Activated CD4-positive, alpha-beta memory T cell treated with anti-CD3 and anti-CD28 coated beads, Interleukin-2, amount 10 ng/mL, durations not matched to agents 7 days and 5 days (primary cell): ENCODE results near the gene NLGN2. TPM values are rescaled to one million over a fixed set of nuclear protein-coding genes. Genes with fewer than 3 reads are reported as not detected.

Experiments used
- CTCF ChIA-PET: fragments of 350-600 bp; sonication (Branson Sonifier 250); formaldehyde crosslinking; loops from one replicate; lab custom pipeline; 2021; ENCODE audit warnings: antibody characterized with exemption, inconsistent platforms; lab: Charles Lee
- POLR2A ChIA-PET: fragments of 350-600 bp; sonication (Branson Sonifier 250); formaldehyde crosslinking; loops from one replicate; lab custom pipeline; 2021; ENCODE audit warnings: antibody characterized with exemption; lab: Charles Lee
- DNase-seq: peaks from one replicate; pipeline ENCODE4 v3.0.0-alpha.2; 2020
- H3K27ac Mint-ChIP-seq: one replicate; pipeline ENCODE4 v1.8.0; 2021; ENCODE audit warnings: mild to moderate bottlenecking, mixed read lengths
- H3K27me3 Mint-ChIP-seq: one replicate; pipeline ENCODE4 v1.8.0; 2021; ENCODE audit warnings: mixed read lengths
- H3K36me3 Mint-ChIP-seq: one replicate; pipeline ENCODE4 v1.8.0; 2021; ENCODE audit warnings: low read depth, mixed read lengths
- H3K4me1 Mint-ChIP-seq: one replicate; pipeline ENCODE4 v1.8.0; 2021; ENCODE audit warnings: mixed read lengths
- H3K4me3 Mint-ChIP-seq: one replicate; pipeline ENCODE4 v1.8.0; 2021; ENCODE audit warnings: mild to moderate bottlenecking, mixed read lengths
- H3K9me3 Mint-ChIP-seq: one replicate; pipeline ENCODE4 v1.8.0; 2021; ENCODE audit warnings: mixed read lengths
- total RNA-seq, 2 experiments: library from RNA; stranded (reverse); gene quantifications; one replicate each; pipeline ENCODE4 v1.2.3, GENCODE V29; 2021

The NLGN2 gene
- total RNA-seq, 2 experiments from 2014 or later = 3.2 to 3.7 TPM

DNA sequence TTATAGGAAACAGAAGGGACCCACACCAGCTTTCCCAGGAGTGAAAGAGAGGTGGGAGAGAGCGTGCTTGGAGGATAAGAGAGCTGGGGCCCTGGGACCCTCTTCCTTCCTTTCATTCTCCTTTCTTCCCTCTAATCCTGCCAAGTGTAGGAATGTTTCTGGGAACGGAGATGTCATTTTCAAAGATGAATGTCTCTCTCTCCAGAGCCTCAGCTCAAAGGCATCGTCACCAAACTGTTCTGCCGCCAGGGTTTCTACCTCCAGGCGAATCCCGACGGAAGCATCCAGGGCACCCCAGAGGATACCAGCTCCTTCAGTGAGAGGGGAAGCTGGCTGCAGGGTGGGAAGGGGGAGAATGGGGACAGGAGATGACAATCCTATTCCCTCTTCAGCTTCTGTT, 33.6 kb downstream of the NLGN2 start:
- Mint-ChIP-seq H3K4me1 (peaks cover 48% of the 10 kb centered on the region), H3K27ac (no peak overlapping the region), H3K36me3 (peaks cover 21% of the 10 kb centered on the region), H3K27me3 (peaks cover 68% of the 10 kb centered on the region), H3K4me3 (no peak overlapping the region), H3K9me3 (no peaks in the 10 kb centered on the region)
- POLR2A ChIA-PET = interaction anchor here (1.1 to 14.4 kb wide), 5 partner anchors 12 to 142 kb away, joined by 3 to 232 read pairs (median 5); partner anchors contain the start of genes MPDU1, POLR2A, SLC35G6 and ZBTB4
- CTCF ChIA-PET = interaction anchor here (0.6 to 3.7 kb wide), 5 partner anchors 34 to 120 kb away, joined by 3 to 18 read pairs (median 3); no protein-coding TSS in a partner anchor
- DNase-seq = no peak

DNA sequence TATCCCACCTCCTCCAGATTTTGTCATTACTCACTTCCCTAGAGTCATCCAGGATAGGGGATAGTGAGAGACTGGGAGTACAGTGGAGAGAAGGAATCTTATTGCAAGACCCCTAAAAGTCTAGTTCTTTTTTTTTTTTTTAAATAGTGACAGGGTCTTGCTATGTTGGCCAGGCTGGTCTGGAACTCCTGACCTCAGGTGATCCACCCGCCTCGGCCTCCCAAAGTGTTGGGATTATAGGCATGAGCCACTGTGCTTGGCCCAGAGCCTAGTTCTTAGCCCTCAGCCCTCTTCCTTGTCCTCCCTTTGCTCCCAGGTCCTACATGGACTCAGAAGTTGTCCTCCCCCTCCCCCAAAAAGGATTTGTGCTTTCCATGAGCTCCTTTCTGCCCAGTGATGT, 34.5 kb downstream of the NLGN2 start:
- ChIA-PET CTCF (interaction anchor here (0.9 to 1.0 kb wide), 2 partner anchors 34 to 91 kb away, joined by 4 read pairs; no protein-coding TSS in a partner anchor), POLR2A (interaction anchor here (1.5 to 14.4 kb wide), 3 partner anchors 11 to 40 kb away, joined by 5 to 232 read pairs (median 37); partner anchors contain the start of genes POLR2A, SLC35G6 and ZBTB4)
- no peak for DNase-seq
- Mint-ChIP-seq H3K36me3 (peaks cover 21% of the 10 kb centered on the region), H3K27me3 (peaks cover 73% of the 10 kb centered on the region), H3K4me1 (peaks cover 42% of the 10 kb centered on the region), H3K4me3 (no peak overlapping the region), H3K27ac (no peak overlapping the region), H3K9me3 (no peaks in the 10 kb centered on the region)

DNA sequence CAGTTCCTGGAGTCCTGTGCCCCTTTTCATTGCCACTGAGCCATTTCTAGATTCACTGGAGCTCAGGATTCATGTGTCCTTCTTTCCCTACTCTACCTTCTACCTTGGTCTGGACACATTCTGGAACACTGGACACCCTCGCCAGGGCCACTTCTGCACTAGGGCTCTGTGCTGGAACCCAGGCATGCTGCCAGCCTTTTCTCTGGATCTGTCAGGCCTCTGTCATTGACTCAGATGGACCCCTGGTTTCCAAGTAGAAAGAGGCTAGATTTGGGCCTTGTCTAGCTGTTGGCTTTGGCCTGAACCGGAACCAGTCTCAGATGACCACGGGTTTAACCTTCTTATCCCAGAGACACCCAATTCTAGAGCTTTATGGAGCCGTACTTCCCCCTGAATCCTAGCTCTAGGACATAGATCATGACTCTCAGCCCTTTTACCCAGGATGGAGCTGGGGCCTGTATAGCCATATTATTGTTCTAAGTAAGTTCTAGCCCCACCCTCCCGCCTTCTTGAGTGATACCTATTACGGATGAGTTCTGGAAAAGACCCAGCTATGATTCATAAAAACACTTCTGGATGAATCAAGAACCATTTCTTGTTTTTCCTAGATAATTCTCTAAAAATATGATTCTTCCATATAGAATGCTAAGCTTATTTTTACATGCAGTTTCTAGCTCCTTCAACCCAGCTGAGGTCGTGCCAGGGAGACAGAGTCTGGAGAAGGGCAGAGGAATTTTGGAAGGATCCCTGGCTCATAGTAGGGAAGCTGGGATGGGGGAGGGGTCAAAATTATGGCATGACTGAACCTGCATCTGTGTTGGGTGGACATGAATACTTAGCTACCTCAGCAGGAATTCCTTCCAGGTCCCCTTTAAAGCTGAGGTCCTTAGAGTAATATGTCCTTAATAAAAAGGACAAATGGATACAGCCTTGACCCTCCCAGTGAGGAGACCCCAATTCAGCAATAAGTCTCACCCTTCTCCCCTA, 36.1 kb downstream of the NLGN2 start:
- Mint-ChIP-seq H3K4me3 (no peak overlapping the region), H3K9me3 (no peaks in the 10 kb centered on the region), H3K36me3 (peaks cover 15% of the 10 kb centered on the region), H3K27me3 (peaks cover 70% of the 10 kb centered on the region), H3K4me1 (peaks cover 30% of the 10 kb centered on the region), H3K27ac (no peak overlapping the region)
- DNase-seq = no peak
- ChIA-PET CTCF (interaction anchor here (0.6 to 5.7 kb wide), 7 partner anchors 8 to 145 kb away, joined by 3 to 30 read pairs (median 4); partner anchors contain the start of genes TMEM102 and ZBTB4), POLR2A (interaction anchor here (1.2 to 14.4 kb wide), 8 partner anchors 8 to 244 kb away, joined by 3 to 232 read pairs (median 4); partner anchors contain the start of genes ACAP1, POLR2A, SLC35G6 and TMEM102)

GRCh38 chr17:7444682-7445618, 37.3 kb downstream of the NLGN2 start, which contains the start of gene CHRNB1:
Gene CHRNB1, plus strand, starts transcription at chr17:7445061. Its CDS starts 67 bp downstream, at chr17:7445128.
- DNase-seq = peak; percentile 21
- Mint-ChIP-seq H3K27ac (no peak within 1 kb of the TSS), H3K4me3 (peak within 1 kb of the TSS; percentile 59), H3K4me1 (peaks cover 26% of the 10 kb centered on the region), H3K36me3 (peaks cover 11% of the 10 kb centered on the region), H3K9me3 (no peaks in the 10 kb centered on the region), H3K27me3 (peaks cover 65% of the 10 kb centered on the region)
- ChIA-PET POLR2A (interaction anchor here (1.2 to 14.4 kb wide), 8 partner anchors 8 to 243 kb away, joined by 3 to 232 read pairs (median 4); partner anchors contain the start of genes ACAP1, POLR2A, SLC35G6 and TMEM102), CTCF (interaction anchor here (0.6 to 5.7 kb wide), 5 partner anchors 9 to 144 kb away, joined by 3 to 30 read pairs (median 5); partner anchors contain the start of genes SENP3 and TMEM102)

- H3K9me3 Mint-ChIP-seq = no peaks in the 10 kb centered on the region
- H3K4me3 Mint-ChIP-seq = peak overlapping the region; percentile 59
- POLR2A ChIA-PET = interaction anchor here (4.5 to 14.4 kb wide), 3 partner anchors 10 to 36 kb away, joined by 29 to 232 read pairs (median 37); partner anchors contain the start of genes POLR2A, SLC35G6, TMEM102 and ZBTB4
- peaks cover 20% of the 10 kb centered on the region for H3K4me1 Mint-ChIP-seq
- H3K27ac Mint-ChIP-seq = no peak overlapping the region
- DNase-seq = peak; percentile 34
- CTCF ChIA-PET = interaction anchor here (1.5 to 5.7 kb wide), 3 partner anchors 10 to 115 kb away, joined by 4 to 30 read pairs (median 12); partner anchors contain the start of genes SENP3 and TMEM102
- H3K27me3 Mint-ChIP-seq = peaks cover 59% of the 10 kb centered on the region
- peaks cover 11% of the 10 kb centered on the region for H3K36me3 Mint-ChIP-seq
Measured at GRCh38 chr17:7445619-7445968, 37.9 kb downstream of the NLGN2 start.

- H3K36me3 Mint-ChIP-seq = peaks cover 11% of the 10 kb centered on the region
- no peaks in the 10 kb centered on the region for H3K9me3 Mint-ChIP-seq
- H3K27me3 Mint-ChIP-seq = peaks cover 37% of the 10 kb centered on the region
- CTCF ChIA-PET = interaction anchor here (5.7 kb wide), 1 partner anchor 13 kb away, joined by 30 read pairs; the partner anchor contains the start of gene TMEM102
- peaks cover 18% of the 10 kb centered on the region for H3K4me1 Mint-ChIP-seq
- H3K27ac Mint-ChIP-seq = no peak overlapping the region
- POLR2A ChIA-PET = interaction anchor here (4.5 kb wide), 1 partner anchor 13 kb away, joined by 29 read pairs; the partner anchor contains the start of gene TMEM102
- no peak for DNase-seq
- H3K4me3 Mint-ChIP-seq = no peak overlapping the region
Measured at GRCh38 chr17:7448461-7448860, 40.8 kb downstream of the NLGN2 start.

- ChIA-PET CTCF (no interaction called here), POLR2A (interaction anchor here (0.9 to 2.2 kb wide), 3 partner anchors 19 to 25 kb away, joined by 3 to 8 read pairs (median 5); partner anchors contain the start of genes POLR2A and ZBTB4)
- peaks cover 24% of the 10 kb centered on the region for H3K4me1 Mint-ChIP-seq
- H3K27ac Mint-ChIP-seq = no peak overlapping the region
- H3K4me3 Mint-ChIP-seq = no peak overlapping the region
- no peak for DNase-seq
- no peaks in the 10 kb centered on the region for H3K27me3 Mint-ChIP-seq
- H3K9me3 Mint-ChIP-seq = no peaks in the 10 kb centered on the region
- H3K36me3 Mint-ChIP-seq = peaks cover 37% of the 10 kb centered on the region
Measured at GRCh38 chr17:7459961-7460545, 52.4 kb downstream of the NLGN2 start.

DNA sequence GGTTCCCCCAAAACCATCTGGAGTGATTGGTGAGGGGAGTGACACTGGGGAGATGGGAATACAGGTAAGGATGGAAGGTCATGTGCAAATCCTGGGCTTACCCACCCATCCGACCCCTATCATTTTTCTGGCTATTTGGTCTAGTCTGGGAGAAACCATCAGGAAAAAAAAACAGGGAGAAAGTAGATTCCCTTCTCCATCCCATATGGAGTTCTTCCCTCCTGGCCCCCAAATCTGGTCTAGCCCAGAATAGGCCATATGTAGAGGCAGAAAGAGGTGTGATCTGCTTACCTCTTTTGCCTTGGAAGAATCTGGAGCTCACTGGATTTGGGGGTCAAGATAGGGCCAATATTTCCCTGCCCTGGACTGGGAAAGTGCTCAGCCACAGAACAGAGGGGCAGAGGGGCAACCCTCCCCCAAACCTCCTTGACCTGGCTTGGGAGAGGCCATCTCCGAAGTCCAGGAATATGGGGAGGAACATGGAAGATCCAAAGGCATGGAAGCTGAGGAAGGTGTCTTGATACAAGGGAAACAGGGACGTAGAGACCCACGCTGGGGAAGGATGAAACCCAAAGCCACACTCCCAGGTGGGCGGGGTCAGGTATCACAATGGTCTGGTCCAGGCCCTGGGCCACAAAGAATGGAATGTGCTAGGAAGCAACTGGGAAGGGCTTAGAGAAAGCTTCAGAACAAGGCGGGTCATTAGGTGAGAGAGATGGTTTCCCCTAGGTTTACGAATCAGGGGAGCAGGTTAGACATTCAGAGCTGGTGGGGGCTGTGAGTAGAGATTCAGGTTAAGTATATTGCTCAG, 53.4 kb downstream of the NLGN2 start:
- POLR2A ChIA-PET = interaction anchor here (0.9 to 2.2 kb wide), 5 partner anchors 18 to 24 kb away, joined by 3 to 8 read pairs (median 5); partner anchors contain the start of genes POLR2A and ZBTB4
- H3K27ac Mint-ChIP-seq = no peak overlapping the region
- CTCF ChIA-PET = interaction anchor here (1.4 to 1.6 kb wide), 2 partner anchors 24 to 25 kb away, joined by 3 to 6 read pairs; no protein-coding TSS in a partner anchor

DNA sequence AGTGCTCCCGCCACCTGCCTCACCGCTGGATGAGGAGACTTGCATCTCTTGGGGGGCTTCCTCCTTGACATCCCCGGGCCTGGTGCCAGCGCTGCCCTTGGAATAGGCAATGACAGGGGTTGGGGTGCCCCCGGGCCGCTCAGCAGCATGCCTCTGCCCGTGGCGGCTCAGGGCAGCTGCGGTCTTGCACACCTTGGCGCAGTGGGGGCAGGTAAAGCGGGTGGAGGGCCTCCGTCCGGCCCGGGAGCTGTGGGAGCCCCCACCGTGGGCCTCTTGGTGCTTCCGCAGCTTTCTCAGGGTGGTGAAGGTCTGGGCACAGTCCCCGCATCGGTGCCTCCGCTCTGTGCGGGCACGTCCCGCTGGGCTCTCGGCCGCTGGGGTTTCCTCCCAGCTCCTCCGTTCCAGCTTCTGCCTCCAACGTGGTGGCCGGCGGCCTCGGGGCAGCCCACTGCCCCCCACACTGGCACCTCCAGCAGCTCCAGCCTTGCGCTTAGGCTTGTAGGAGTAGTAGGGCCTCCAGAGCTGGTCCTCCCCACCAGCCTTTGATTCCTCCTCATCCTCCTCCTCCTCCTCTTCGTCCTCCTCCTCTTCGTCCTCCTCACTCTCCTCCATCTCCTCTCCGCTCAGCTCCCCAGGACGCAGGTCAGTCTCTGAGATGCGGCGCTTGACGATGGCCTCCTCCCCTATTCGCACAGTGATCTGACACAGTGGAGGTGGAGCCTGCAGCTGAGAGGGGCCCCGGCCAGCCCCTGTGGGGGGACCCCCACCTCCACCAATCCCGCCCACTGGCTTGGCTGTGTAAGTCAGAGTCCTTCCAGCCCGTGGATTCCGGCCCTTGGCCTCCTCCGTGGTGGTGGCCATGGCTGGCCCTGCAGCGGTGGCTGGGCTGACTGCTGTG, 55.1 kb downstream of the NLGN2 start:
- CTCF ChIA-PET = interaction anchor here (1.4 to 1.6 kb wide), 2 partner anchors 23 to 26 kb away, joined by 3 to 6 read pairs; no protein-coding TSS in a partner anchor
- Mint-ChIP-seq H3K27ac (no peak overlapping the region), H3K9me3 (no peaks in the 10 kb centered on the region), H3K4me3 (no peak overlapping the region), H3K27me3 (no peaks in the 10 kb centered on the region), H3K36me3 (peaks cover 28% of the 10 kb centered on the region), H3K4me1 (peaks cover 11% of the 10 kb centered on the region)
- no peak for DNase-seq
- POLR2A ChIA-PET = interaction anchor here (0.5 to 2.1 kb wide), 3 partner anchors 17 to 32 kb away, joined by 3 to 12 read pairs (median 6); partner anchors contain the start of genes POLR2A and ZBTB4

More for the DNA sequence above, 53.4 kb downstream of the NLGN2 start:
- peaks cover 21% of the 10 kb centered on the region for H3K4me1 Mint-ChIP-seq
- H3K36me3 Mint-ChIP-seq = peaks cover 31% of the 10 kb centered on the region
- H3K4me3 Mint-ChIP-seq = no peak overlapping the region
- no peaks in the 10 kb centered on the region for H3K27me3 Mint-ChIP-seq
- no peak for DNase-seq
- H3K9me3 Mint-ChIP-seq = no peaks in the 10 kb centered on the region
